ENCODE results near the gene CD6.

The CD6 gene

GRCh38 chr11:61008971-61009370 lies 37.5 kb downstream of the CD6 start:
- DNase-seq (ENCODE audit: low spot score) = no peak

DNA sequence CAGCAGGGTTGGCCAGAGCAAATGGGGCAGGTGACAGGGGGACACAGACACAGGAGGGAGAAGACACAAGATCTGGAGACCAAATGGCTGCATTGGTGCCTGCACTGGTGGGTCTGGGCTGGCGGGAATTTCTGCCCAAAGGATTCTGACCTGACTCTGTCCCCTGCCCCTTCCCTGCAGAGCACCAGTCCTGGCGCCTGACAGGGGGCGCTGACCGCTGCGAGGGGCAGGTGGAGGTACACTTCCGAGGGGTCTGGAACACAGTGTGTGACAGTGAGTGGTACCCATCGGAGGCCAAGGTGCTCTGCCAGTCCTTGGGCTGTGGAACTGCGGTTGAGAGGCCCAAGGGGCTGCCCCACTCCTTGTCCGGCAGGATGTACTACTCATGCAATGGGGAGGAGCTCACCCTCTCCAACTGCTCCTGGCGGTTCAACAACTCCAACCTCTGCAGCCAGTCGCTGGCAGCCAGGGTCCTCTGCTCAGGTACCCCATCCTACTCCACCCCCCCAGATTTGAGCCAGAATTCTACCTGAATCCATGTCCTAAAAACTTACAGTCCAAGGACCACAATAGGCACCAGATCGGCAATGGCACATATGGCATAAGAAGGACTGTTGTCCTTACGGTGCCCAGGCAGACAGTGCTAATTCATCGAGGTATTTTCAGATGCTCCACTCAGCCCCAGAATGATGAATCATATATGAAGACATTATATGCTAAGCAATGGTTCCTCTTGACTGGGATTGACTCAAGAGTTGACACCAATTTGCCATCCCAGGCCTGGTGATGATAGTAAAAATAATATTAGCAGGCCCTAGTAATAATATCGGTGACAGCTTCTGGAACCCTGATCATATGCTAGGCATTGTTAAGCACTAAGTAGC lies 38.2 kb downstream of the CD6 start:
- DNase-seq (ENCODE audit: low spot score) = no peak

DNA sequence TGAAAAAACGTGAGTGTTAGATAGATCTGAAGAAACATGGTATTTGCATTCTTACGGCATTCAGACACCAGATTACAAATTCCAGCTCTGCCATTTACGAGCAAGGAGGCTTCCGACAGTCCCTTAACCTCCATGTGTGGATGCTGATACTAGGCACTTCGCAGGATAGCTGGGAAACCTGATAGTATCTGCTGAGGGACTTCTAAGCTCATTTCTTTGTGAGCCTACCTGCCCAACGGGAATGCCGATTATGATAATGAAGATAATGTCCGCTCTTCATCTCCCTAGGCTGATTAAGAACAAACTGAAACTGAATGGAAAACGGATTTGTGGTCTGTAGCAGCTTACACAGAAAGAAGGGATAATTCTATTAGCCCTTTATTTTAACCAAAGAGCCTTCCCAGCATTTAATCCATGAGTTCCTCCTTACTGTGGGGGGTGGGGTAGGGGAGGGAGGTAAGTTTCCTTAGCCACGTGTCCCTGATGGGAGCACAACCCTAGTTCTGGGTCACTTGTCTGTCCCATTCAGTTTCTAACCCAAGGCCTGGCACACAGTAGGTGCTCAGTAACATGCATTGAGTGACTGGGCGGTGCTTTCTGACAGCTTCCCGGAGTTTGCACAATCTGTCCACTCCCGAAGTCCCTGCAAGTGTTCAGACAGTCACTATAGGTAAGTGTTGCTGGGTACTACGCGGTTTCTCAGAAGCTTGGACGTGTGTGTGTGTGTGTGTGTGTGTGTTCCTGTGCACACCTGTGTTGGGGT lies 39.2 kb downstream of the CD6 start:
- no peak for DNase-seq (ENCODE audit: low spot score)

GRCh38 chr11:61011229-61011870 lies 39.9 kb downstream of the CD6 start:
- no peak for DNase-seq (ENCODE audit: low spot score)

DNA sequence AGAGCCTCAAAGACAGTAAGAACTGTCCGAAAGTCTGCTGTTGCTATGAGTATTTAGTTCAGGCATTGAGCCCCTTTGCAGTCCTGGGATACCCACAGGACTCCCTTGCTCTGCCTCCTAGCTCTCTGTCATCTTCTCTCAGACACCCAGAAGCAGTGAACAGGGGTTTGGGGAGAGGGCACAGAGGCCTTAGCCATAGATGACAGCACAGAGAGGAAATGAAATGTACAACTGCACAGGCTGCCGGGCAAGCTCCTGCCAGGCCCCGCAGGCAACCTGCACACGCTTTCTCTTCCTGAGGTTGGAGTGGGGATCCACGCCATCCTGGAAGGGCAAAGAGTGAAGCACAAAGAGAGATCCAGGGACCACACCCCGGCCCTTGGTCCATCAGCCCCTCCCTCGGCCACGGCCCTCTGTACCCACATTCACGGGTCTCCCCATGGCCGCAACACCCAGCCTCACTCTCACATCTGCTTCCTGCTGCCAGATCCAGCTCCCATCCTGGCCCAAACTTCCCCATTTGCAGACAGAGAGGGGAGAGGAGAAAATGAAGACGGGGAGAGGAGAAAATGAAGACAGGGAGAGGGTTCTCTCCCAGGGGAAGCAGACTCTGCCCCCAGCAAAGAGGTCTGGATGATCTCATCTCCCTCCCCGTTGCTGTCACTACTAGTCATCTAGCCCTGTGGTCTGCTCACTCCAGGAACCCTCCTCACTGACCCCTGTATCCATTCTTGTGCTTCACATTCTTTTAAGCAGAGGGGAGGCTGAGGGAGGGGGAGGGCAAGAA lies 40.7 kb downstream of the CD6 start:
- no peak for DNase-seq (ENCODE audit: low spot score)

DNA sequence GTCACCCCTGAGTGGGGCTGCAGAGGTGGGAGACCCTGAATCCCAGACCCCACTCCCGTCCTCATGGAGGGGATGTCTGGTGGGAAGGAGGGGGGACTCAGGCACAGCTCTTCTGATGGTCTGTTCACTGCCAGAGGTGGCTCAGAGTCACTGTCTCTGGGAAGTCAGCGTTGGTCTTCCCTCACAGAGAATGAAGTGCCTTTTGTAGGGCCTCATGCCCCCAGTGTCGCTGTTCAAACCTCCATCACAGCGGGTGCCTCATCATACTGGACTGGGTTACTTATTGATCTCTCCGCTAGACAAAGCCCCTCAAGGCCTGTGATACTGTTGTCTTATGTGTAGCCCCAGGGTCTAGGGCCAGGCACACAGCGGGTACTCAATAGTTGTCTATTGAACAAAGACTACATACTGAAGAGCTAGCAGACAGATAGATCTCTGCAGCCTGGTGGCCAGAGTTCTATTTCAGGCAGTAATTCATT lies 41.3 kb downstream of the CD6 start:
- no peak for DNase-seq (ENCODE audit: low spot score)

DNA sequence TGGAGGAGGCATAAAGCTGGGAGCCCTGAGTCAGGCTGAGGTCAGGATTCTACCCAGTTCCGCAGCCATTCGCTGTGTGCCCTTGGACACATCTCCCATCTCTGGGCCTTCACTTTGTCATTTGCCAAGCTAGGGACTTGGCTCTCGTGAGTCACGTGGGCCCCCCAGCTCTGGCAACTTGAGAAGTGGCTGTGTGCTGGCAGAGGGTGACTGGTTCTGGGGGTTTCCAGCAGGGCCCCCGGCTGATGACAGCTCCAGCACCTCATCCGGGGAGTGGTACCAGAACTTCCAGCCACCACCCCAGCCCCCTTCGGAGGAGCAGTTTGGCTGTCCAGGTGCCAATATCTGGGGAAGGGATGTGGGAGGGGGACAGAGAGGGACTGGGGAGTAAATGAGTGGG lies 46.6 kb downstream of the CD6 start:
- no peak for DNase-seq (ENCODE audit: low spot score)

DNA sequence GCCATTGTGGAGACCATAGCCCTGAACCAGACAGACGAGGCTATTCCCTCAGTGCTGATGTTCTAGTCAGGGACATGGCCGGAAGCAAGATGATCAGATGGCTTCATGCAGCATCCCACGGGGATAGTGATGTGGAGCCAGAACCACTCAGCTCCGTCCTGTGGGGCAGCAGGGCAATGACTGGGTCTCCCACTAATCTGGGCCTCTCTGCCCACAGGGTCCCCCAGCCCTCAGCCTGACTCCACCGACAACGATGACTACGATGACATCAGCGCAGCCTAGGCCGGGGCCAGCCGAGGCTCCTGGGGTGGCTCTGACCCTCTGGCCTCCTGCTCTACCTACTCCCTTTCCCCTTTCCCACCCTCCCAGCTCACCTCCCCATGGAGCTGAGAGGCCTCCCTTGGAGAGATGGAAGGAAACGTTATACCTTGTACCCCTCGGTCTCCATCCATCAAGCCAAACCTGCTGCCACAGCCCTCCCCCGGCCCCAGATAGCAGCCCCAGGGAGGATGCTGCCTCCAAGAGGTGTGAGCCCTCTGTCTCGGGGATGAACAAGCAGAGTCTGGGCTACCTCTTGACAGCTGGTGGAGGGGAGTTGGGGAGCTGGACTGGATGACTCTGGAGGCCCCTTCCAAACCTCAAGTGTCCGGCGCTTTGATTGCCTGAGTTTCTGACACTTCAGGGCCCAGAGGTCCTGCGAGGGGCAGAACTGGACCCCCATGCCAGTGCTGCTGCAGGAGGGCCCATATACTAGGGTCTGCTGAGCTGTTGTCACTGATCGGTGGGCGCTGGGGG lies 47.8 kb downstream of the CD6 start:
- DNase-seq (ENCODE audit: low spot score) = no peak

GRCh38 chr11:61019832-61020405 lies 48.4 kb downstream of the CD6 start:
- no peak for DNase-seq (ENCODE audit: low spot score)

- DNase-seq (ENCODE audit: low spot score) = no peak
Measured at GRCh38 chr11:61020551-61021235, 49.2 kb downstream of the CD6 start.

DNA sequence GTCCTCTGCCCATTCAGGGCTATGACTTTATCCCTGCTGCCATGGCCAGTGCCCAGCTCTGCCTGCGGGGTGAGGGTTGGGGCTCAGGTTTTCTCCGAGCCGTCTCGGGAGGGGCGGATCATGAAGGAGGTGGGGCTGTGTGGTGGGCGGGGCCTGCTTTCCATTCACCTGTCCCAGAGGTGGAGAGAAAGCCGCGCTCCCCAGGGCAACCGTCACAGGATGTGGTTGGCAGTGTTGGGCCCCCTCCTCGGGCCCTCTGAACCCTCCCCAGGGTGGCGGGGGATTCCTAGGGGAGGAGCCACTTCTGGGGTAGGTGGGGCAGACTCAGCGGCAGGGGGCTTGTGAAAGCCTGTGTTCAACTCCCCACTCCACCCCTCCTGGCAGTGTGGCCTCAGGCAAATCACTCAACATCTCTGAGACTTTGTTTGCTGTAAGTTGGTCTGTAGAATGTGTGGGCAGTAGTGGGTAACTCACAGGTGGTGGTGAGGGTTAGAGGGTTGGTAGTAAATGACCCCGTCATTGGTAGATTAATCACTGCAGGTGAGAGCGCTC lies 50.3 kb downstream of the CD6 start:
- no peak for DNase-seq (ENCODE audit: low spot score)

GRCh38 chr11:61022311-61023085 lies 51.0 kb downstream of the CD6 start:
- no peak for DNase-seq (ENCODE audit: low spot score)

DNA sequence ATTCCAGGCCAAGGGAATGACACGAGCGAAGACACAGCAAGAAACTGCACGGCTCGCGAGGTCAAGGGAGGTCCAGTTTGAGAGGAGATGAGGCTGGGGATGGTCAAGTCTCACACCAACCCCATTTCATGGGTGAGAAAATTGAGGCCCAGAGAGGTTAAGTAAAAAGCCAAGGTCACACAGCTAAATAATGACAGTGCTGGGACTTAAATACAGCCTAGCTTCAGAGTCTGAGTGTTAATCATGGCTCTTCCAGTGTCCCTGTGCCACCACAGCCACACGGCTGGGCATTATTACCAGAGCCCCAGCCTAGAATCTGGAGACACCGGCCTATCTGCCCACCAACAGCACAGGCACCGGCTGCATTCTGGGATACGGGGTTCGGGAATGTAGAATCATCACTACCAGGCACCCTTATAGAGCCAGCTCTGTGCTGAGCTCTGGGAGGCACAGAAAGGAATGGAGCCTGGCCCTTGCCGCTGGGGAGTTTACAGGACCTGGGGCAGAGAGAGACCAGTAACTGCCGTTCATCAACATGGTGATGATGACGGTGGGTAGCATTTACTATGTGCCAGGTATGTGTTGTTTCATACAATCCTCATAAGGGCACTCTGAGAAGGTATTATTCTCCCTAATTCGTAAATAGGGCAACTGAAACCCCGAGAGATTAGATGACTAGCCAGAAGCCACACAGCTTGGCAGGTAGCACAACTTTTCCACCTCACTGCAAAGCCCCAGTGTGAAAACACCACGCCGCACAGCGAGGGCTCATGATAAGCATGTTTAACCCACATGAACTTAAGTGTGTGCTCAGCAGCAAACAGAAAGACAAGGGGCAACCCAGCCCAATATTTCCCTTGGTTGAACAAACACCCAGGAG lies 51.8 kb downstream of the CD6 start:
- no peak for DNase-seq (ENCODE audit: low spot score)

DNA sequence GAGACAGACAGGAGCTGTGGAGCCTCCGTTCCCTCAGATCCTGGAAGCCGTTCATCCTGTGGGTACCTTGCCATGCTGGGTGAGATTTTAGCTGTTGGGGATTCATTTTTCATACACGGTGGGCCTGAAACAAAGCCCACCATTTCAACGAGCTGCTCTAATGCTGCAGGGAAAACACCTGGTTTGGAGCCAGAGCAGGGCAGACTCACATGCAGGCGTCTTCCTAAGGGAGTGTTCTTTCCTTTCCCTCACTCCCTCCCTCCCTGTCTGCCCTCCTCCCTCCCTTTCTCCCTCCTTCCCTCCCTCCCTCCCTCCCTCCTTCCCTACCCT lies 52.5 kb downstream of the CD6 start:
- DNase-seq (ENCODE audit: low spot score) = no peak

DNA sequence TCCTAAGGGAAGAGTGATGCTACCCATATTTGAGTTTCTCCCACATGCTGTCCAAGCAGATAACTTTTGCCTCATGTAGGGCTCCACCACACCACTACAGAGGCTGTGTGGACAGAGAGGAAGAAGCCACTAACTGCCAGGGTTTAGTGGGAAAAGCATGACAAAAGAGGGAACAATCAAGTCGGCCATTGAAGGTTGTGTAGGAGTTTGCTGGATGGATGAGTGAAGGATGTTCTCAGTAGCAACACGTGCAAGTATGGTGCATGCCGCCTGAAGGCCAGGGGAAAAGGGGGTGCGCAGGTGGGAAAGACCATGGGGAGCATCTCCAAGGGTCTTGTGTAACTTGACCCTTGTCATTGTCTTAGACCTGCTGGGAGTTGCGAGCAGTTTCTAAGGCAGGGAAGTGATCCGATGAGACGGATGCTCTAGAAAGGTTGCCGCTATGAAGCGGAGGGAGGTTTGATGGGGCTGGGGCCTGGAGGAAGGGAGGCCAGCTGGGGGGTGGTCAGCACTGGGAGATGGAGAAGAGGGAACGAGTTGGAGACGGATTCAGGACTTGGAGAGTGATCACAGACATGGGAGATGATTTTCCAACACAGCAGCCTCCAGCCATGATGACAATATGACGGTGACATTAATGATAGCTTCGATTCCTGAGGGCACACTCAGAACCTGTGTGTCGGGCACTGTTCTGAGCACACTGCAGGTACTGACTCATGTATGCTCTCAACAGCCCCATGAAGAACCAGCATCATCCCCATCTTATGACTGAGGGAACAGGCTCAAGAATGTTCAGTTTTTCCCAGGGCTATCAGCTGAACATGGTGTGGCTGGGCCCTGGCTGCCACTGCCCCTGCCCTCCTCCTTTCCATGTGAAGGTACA lies 53.7 kb downstream of the CD6 start:
- DNase-seq (ENCODE audit: low spot score) = no peak

GRCh38 chr11:61025821-61026120 lies 54.3 kb downstream of the CD6 start:
- no peak for DNase-seq (ENCODE audit: low spot score)

All from HuH-7 (cell line).